Pancreas (tissue), 10 donors: ENCODE data around the gene CERT1. TPM values are rescaled to one million over a fixed set of nuclear protein-coding genes. Genes with fewer than 3 reads are reported as not detected.

Experiments
- ATAC-seq, 4 donors: fragments of 200-7000 bp; cut with Tn5 transposase; one replicate each; pipeline versions ENCODE4 v1.8.0 to v1.9.1; 2020; ENCODE audit warnings: mild to moderate bottlenecking in 4 of 4, moderate library complexity in 4 of 4
- DNase-seq, 6 donors: peaks; one replicate each; pipeline ENCODE4 v3.0.0-alpha.2; 2020
- FAIRE-seq: peaks from 2 replicates; lab custom pipeline; 2012; peaks lifted over from hg19 to GRCh38; lab: Jason Lieb, UNC
- H3K27ac ChIP-seq, 4 donors: fragments of 200-600 bp; sonication (generic); 1 replicate in 3 of 4; 2 replicates in 1 of 4; pipeline versions ENCODE4 v1.5.0 to v1.8.0; 2020
- H3K27me3 ChIP-seq, 4 donors: fragments of 200-600 bp; one replicate each; pipeline ENCODE4 v1.8.0; 2021
- H3K36me3 ChIP-seq, 3 donors: fragments of 200-600 bp; sonication (generic) in 1 of 3; one replicate each; pipeline versions ENCODE4 v1.5.0 to v1.8.0; 2020 to 2021
- H3K4me1 ChIP-seq, 3 donors: fragments of 200-600 bp; one replicate each; pipeline ENCODE4 v1.8.0; 2021
- H3K4me3 ChIP-seq, 4 donors: fragments of 200-600 bp; sonication (generic) in 2 of 4; one replicate each; pipeline versions ENCODE4 v1.5.0 to v1.8.0; 2020 to 2021
- H3K9me3 ChIP-seq, 4 donors: fragments of 200-600 bp; one replicate each; pipeline ENCODE4 v1.8.0; 2021
- CTCF ChIP-seq, 4 donors: fragments of 200-600 bp; sonication (generic) in 3 of 4; IDR thresholded peaks; one replicate each; pipeline versions ENCODE4 v1.5.0 to v1.8.0; 2021; ENCODE audit warnings: antibody characterized with exemption in 4 of 4
- WGBS, 2 donors: extraction: QIAGEN DNeasy Blood & Tissue Kit; methylation state at CpG; one replicate each; pipeline ENCODE4 v1.1.7; 2013; 5-methylcytosine and 5-hydroxymethylcytosine counted together
- intact Hi-C, 3 donors: fragments of 100-400 bp; cut with DNase I; formaldehyde crosslinking; loops; one replicate each; pipeline versions ENCODE4 v1.11.1 to v1.14.2; 2022
- polyA plus RNA-seq, 2 donors: library from polyadenylated mRNA; stranded (reverse); fragments of 200-250 nt; gene quantifications; one replicate each; pipeline ENCODE4 v1.2.3, GENCODE V29; 2013
- total RNA-seq, 6 donors: library from RNA; stranded (reverse); fragmentation: NEBNext Ultra II Directional in 4 of 6; extraction: Animal tissue kit (Norgen Biotek cat#: 25700) in 4 of 6; gene quantifications; one replicate each; pipeline versions ENCODE4 v1.2.1 to v1.2.4, GENCODE V29; 2021 to 2023
- donor health status: healthy with polysubstance abuse.
- donor health status: DM: no; HTN: no; CAD: no; lungs with moderate emphysema.
- donor health status: DM: no; HTN: no; CAD: no.
- donor health status: control.
- donor health status: control.
- donor health status: Bipolar disorder and iron deficiency.
- donor health status: DM: yes; HTN: yes; CAD: no.
- donor health status: DM: no; HTN: no; CAD: no.
- donor health status: DM: no; HTN: no; CAD: no.
- donor health status: DM: yes; HTN: yes; CAD: no.

The CERT1 gene
- total and polyA plus RNA-seq, 8 donors = 6.2 to 22.7 (median 11.1) TPM

- H3K27ac ChIP-seq = no peak overlapping the region
- no peak overlapping the region for H3K4me3 ChIP-seq
- no peaks in the 10 kb centered on the region for H3K9me3 ChIP-seq
- no peak for DNase-seq
- 95 to 99% methylated on average over 2 of the region's 2 CpGs for WGBS, 2 donors
- no peak for FAIRE-seq
- no peaks in the 10 kb centered on the region for H3K27me3 ChIP-seq
- peaks cover 0 to 5% (median 0%) of the 10 kb centered on the region in 3 donors for H3K4me1 ChIP-seq
- H3K36me3 ChIP-seq = peaks cover 0 to 12% (median 6%) of the 10 kb centered on the region in 3 donors
- intact Hi-C loops = no loop called here
- no peak for TF ChIP-seq CTCF (IDR thresholded peaks at IDR 0.05)
- ATAC-seq = no peak
These were observed 41.3 kb upstream of the CERT1 start for GRCh38 chr5:75552764-75553163.

DNA sequence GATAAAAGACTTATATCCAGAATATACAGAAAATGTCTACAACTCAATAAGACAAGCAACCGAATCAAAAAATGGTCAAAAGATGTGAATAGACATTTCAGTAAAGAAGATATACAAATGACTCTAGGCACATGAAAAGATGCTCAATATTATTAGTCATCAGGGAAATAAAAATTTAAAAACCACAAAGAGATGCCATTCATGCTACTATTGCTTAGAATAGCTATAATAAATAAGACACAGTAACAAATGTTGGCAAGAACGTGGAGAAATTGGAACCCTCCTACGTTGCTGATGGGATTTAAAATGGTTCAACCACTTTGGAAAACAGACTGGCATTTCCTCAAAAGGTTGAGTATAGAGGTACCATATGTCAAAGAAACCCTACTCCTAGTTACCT is 40.0 kb upstream of the CERT1 start:
- Histone ChIP-seq H3K27me3 (no peaks in the 10 kb centered on the region), H3K36me3 (peaks cover 0 to 12% (median 6%) of the 10 kb centered on the region in 3 donors), H3K4me1 (peaks cover 0 to 5% (median 0%) of the 10 kb centered on the region in 3 donors), H3K27ac (no peak overlapping the region), H3K4me3 (no peak overlapping the region), H3K9me3 (no peaks in the 10 kb centered on the region)
- intact Hi-C loops = no loop called here
- ATAC-seq (no peak), FAIRE-seq (no peak), DNase-seq (no peak)
- TF ChIP-seq CTCF (IDR thresholded peaks at IDR 0.05) = no peak
- 94 to 98% methylated on average over 3 of the region's 3 CpGs for WGBS, 2 donors

DNA sequence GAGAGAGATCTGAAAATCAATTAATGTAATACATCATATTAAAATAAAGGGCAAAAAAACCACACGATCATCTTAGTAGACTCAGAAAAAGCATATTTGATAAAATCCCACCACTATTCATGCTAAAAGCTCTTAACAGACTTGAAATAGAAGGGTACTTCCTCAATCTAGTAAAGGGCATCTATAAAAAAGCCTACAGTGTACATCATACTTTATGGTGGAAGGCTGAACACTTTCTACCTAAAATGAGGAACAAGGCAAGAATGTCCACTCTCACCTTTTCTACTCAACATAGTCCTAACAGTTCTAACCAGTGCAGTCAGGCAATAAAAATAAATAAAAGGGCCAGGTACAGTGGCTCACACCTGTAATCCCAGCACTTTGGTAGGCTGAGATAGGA is 39.2 kb upstream of the CERT1 start:
- peaks cover 0 to 5% (median 0%) of the 10 kb centered on the region in 3 donors for H3K4me1 ChIP-seq
- intact Hi-C loops = no loop called here
- ATAC-seq (no peak), FAIRE-seq (no peak), DNase-seq (no peak)
- no peak for TF ChIP-seq CTCF (IDR thresholded peaks at IDR 0.05)
- no peak overlapping the region for H3K4me3 ChIP-seq
- no peaks in the 10 kb centered on the region for H3K27me3 ChIP-seq
- no peaks in the 10 kb centered on the region for H3K9me3 ChIP-seq
- WGBS, 2 donors = 96 to 100% methylated on average over 1 of the region's 1 CpG
- peaks cover 0 to 12% (median 6%) of the 10 kb centered on the region in 3 donors for H3K36me3 ChIP-seq
- no peak overlapping the region for H3K27ac ChIP-seq

DNA sequence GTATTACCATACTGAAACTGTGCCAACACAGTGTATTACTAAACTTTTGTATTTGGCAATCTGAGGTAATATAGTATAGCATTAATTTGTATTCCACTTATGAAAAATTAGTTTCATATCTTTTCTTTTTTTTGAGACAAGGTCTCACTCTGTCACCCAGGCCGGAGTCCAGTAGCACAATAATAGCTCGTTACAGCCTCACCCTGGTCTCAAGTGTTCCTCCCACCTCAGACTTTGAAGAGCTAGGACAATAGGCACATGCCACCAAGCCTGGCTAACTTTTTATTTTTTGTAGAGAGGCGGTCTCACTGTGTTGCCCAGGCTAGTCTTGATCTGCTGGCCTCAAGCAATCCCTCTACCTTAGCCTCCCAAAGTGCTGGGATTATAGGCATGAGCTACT is 36.4 kb upstream of the CERT1 start:
- ATAC-seq = no peak
- intact Hi-C loops = no loop called here

More for the DNA sequence above, 36.4 kb upstream of the CERT1 start:
- FAIRE-seq (no peak), DNase-seq (no peak)
- Histone ChIP-seq H3K4me3 (no peak overlapping the region), H3K27ac (no peak overlapping the region), H3K9me3 (no peaks in the 10 kb centered on the region), H3K4me1 (no peaks in the 10 kb centered on the region), H3K36me3 (peaks cover 0 to 6% (median 0%) of the 10 kb centered on the region in 3 donors), H3K27me3 (no peaks in the 10 kb centered on the region)
- TF ChIP-seq CTCF (IDR thresholded peaks at IDR 0.05) = no peak
- WGBS, 2 donors = 81 to 89% methylated on average over 3 of the region's 3 CpGs
